BE2C (cell line): ENCODE measurements around the gene TUT7.

Experiments
- DNase-seq: peaks from one replicate; pipeline ENCODE4 v3.0.0-alpha.2; 2020
- H3K27me3 ChIP-seq: fragments of 250-450 bp; sonication (Bioruptor Pico); 2 replicates; pipeline ENCODE4 v1.5.1; 2020; ENCODE audit warnings: mild to moderate bottlenecking
- H3K36me3 ChIP-seq: fragments of 250-450 bp; sonication (Bioruptor Pico); 2 replicates; pipeline ENCODE4 v1.5.1; 2020; ENCODE audit warnings: mild to moderate bottlenecking
- H3K4me1 ChIP-seq: fragments of 250-450 bp; sonication (Bioruptor Pico); 2 replicates; pipeline ENCODE4 v1.5.1; 2020
- H3K4me3 ChIP-seq: 2 replicates; pipeline ENCODE4 v1.5.1; 2011; ENCODE audit warnings: low read depth, low read length
- H3K9me3 ChIP-seq: fragments of 250-450 bp; sonication (Bioruptor Pico); 2 replicates; pipeline ENCODE4 v1.5.1; 2020
- TF ChIP-seq, protein P1 (sequence below): IDR thresholded peaks from 2 replicates; pipeline ENCODE4 v1.5.1; 2012; ENCODE audit warnings: mild to moderate bottlenecking, low read depth, low read length

The TUT7 gene

DNA sequence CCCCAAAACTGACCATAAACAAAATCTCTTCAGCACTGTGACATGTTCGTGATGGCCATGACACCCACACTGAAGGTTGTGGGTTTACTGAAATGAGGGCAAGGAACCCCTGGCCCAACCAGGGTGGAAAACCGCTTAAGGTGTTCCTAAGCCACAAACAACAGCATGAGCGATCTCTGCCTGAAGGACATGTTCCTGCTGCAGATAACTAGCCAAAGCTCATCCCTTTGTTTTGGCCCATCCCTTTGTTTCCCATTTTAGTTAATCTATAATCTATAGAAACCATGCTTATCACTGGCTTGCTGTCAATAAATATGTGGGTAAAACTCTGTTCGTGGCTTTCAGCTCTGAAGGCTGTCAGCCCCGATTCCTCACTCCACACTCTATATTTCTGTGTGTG is 21.8 kb upstream of the TUT7 start:
- TF ChIP-seq, protein P1, sequence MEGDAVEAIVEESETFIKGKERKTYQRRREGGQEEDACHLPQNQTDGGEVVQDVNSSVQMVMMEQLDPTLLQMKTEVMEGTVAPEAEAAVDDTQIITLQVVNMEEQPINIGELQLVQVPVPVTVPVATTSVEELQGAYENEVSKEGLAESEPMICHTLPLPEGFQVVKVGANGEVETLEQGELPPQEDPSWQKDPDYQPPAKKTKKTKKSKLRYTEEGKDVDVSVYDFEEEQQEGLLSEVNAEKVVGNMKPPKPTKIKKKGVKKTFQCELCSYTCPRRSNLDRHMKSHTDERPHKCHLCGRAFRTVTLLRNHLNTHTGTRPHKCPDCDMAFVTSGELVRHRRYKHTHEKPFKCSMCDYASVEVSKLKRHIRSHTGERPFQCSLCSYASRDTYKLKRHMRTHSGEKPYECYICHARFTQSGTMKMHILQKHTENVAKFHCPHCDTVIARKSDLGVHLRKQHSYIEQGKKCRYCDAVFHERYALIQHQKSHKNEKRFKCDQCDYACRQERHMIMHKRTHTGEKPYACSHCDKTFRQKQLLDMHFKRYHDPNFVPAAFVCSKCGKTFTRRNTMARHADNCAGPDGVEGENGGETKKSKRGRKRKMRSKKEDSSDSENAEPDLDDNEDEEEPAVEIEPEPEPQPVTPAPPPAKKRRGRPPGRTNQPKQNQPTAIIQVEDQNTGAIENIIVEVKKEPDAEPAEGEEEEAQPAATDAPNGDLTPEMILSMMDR, result no peak
- H3K36me3 ChIP-seq, result no peaks in the 10 kb centered on the region
- no peaks in the 10 kb centered on the region for H3K4me1 ChIP-seq
- H3K4me3 ChIP-seq, result no peak overlapping the region
- no peak for DNase-seq
- H3K27me3 ChIP-seq, result no peaks in the 10 kb centered on the region
- H3K9me3 ChIP-seq, result no peaks in the 10 kb centered on the region

DNA sequence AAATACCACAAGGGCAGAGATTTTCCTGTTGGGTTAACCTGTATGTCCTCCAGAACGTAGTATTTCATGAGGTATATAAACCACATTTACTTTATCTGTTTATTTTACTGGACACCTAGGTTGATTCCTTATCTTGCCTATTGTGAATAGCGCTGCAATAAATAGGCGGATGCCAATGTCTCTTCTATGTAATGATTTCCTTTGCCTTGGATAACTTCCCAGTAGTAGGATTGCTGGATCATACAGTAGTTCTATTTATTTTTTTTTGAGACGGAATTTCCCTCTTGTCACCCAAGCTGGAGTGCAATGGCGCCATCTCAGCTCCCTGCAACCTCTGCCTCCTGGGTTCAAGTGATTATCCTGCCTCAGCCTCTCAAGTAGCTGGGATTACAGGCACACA is 15.6 kb upstream of the TUT7 start:
- H3K9me3 ChIP-seq, result peaks cover 5% of the 10 kb centered on the region; the same call in 1 of the 2 replicates
- no peaks in the 10 kb centered on the region for H3K4me1 ChIP-seq
- TF ChIP-seq, protein P1, result no peak
- DNase-seq, result no peak
- no peaks in the 10 kb centered on the region for H3K27me3 ChIP-seq
- no peak overlapping the region for H3K4me3 ChIP-seq
- no peaks in the 10 kb centered on the region for H3K36me3 ChIP-seq

DNA sequence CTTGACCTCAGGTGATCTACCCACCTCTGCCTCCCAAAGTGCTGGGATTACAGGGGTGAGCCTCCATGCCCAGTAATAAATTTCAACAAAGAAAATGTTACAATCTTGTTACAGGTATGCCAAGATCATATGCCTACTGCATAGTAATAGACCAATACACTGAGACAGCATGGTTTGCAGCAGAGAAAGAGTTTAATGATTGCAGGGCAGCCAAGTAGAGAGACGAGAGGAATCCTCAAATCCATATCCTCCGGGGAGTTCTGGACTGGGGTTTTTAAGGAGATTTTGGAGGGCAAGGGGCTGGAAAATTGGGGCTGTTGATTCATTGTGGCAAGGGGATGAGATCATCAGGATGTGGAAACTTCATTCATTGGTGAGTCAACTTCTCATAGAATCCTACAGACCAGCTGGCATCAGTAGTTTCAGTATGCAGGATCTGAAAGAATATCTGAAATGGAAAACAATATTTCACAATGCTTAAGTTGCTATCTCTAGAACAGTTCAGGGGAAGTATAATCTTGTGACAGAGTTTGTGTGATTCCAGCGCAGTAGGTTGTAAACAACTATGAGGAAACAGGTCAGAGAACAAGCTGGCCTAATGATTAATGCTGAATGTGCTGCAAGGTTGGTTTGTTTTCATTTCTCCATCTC is 14.8 kb upstream of the TUT7 start:
- Histone ChIP-seq H3K4me3 (no peak overlapping the region), H3K9me3 (peaks cover 5% of the 10 kb centered on the region; the same call in 1 of the 2 replicates), H3K27me3 (no peaks in the 10 kb centered on the region), H3K36me3 (no peaks in the 10 kb centered on the region), H3K4me1 (no peaks in the 10 kb centered on the region)
- TF ChIP-seq, protein P1, result no peak
- no peak for DNase-seq

GRCh38 chr9:86361176-86361575 is 7.0 kb upstream of the TUT7 start:
- no peak for DNase-seq
- Histone ChIP-seq H3K9me3 (no peaks in the 10 kb centered on the region; the same call in 1 of the 2 replicates), H3K4me3 (no peak overlapping the region), H3K36me3 (no peaks in the 10 kb centered on the region), H3K27me3 (peaks cover 2% of the 10 kb centered on the region; the same call in 1 of the 2 replicates), H3K4me1 (no peaks in the 10 kb centered on the region)
- TF ChIP-seq, protein P1, result no peak

DNA sequence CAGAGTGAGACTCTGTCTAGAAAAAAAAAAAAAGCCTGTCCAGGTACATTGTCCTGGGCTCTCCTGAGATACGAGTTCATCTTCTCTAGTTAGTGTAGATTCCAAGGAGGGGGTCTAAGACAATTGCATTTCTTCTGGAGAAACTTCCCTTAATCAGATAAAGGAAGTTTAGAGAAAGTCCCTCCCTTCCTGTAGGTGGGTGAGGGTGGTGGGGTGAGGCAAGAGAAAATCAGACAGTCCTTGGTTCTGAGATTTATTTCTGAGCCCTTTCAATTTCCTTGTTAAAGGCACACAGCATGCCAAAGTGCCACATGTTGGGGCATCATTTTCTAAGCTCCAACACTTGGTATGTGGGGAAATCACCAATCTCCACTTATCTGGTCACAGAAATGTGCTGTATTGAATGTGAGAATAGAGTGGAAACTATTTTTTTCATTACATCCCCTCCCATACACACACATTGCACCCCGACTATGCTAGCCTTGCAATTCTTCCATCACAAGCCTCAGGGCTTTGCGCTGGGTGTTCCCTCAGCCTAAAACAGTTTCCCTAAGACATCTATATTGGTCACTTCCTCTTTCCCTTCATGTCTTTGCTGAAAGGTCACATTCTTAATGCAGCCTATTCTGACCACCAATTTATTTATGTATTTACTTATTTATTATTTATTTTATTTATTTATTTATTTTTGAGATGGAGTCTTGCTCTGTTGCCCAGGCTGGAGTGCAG is 5.1 kb upstream of the TUT7 start:
- no peaks in the 10 kb centered on the region; the same call in 1 of the 2 replicates for H3K9me3 ChIP-seq
- no peak for DNase-seq
- no peaks in the 10 kb centered on the region for H3K36me3 ChIP-seq
- H3K27me3 ChIP-seq, result peaks cover 2% of the 10 kb centered on the region; the same call in 1 of the 2 replicates
- TF ChIP-seq, protein P1, result no peak
- H3K4me1 ChIP-seq, result no peaks in the 10 kb centered on the region
- H3K4me3 ChIP-seq, result no peak overlapping the region
